Tibial nerve (tissue), 4 donors: ENCODE results near the gene CARD16. TPM values are rescaled to one million over a fixed set of nuclear protein-coding genes. Genes with fewer than 3 reads are reported as not detected.
A peak's percentile ranks its signal among the peaks of the same experiment; 100 is the strongest.
"Not testable (repeated sequence)": the region's sequence is repeated elsewhere in the genome, so short reads cannot be mapped to it uniquely, and the experiment has no call there.

ENCODE experiments used
- DNase-seq, 2 donors: peaks; one replicate each; pipeline ENCODE4 v3.0.0-alpha.2; 2019; ENCODE audit warnings: low spot score in 2 of 2
- H3K27ac ChIP-seq, 4 donors: fragments of 200-600 bp; sonication (generic) in 3 of 4; one replicate each; pipeline ENCODE4 v1.5.1; 2017 to 2019; ENCODE audit warnings: mild to moderate bottlenecking in 1 of 4
- H3K27me3 ChIP-seq, 2 donors: fragments of 200-600 bp; sonication (generic) in 1 of 2; one replicate each; pipeline versions ENCODE4 v1.5.1 to v1.6.0; 2017 to 2019
- H3K36me3 ChIP-seq, 3 donors: fragments of 200-600 bp; sonication (generic); one replicate each; pipeline ENCODE4 v1.5.1; 2018 to 2019
- H3K4me1 ChIP-seq, 4 donors: fragments of 200-600 bp; sonication (generic) in 3 of 4; one replicate each; pipeline ENCODE4 v1.5.1; 2017 to 2019
- H3K4me3 ChIP-seq, 4 donors: fragments of 200-600 bp; sonication (generic) in 3 of 4; one replicate each; pipeline ENCODE4 v1.5.1; 2017 to 2019; ENCODE audit warnings: mild to moderate bottlenecking in 1 of 4, moderate library complexity in 1 of 4
- H3K9me3 ChIP-seq, 4 donors: fragments of 200-600 bp; sonication (generic) in 3 of 4; one replicate each; pipeline ENCODE4 v1.5.1; 2017 to 2019
- CTCF ChIP-seq, 5 experiments: fragments of 200-600 bp in 3 of 5; fragments of 450-650 bp in 2 of 5; sonication (generic) in 3 of 5; IDR thresholded peaks; one replicate each; pipeline ENCODE4 v1.5.1; 2016 to 2019; ENCODE audit warnings: antibody characterized with exemption in 5 of 5, mild to moderate bottlenecking in 3 of 5, moderate library complexity in 2 of 5
- EP300 ChIP-seq, 2 donors: sonication (generic); formaldehyde crosslinking; IDR thresholded peaks; one replicate each; pipeline ENCODE4 v1.6.1; 2017; ENCODE audit warnings: antibody characterized with exemption in 2 of 2, mild to moderate bottlenecking in 1 of 2
- POLR2A ChIP-seq, 2 donors: fragments of 450-650 bp; IDR thresholded peaks; one replicate each; pipeline ENCODE4 v1.6.1; 2017; ENCODE audit warnings: antibody characterized with exemption in 2 of 2, mild to moderate bottlenecking in 2 of 2, moderate library complexity in 2 of 2
- WGBS, 2 donors: methylation state at CpG; one replicate each; pipeline ENCODE4 v1.1.5; 2018; 5-methylcytosine and 5-hydroxymethylcytosine counted together
- total RNA-seq, 4 donors: library from RNA; depleted of rRNA; stranded (reverse); fragments of >200 nt; gene quantifications; one replicate each; pipeline ENCODE4 v1.1.0, GENCODE V29; 2016

The CARD16 gene
- total RNA-seq = 10 to 100 TPM in 3 of 4 donors, 1 to 10 TPM in 1; 1.5 to 21.6 (median 17.1) TPM

GRCh38 chr11:105044557-105045524 is at the start of gene CARD16:
TSS of gene CARD16 (minus strand) at chr11:105045335. CDS start at chr11:105045297, 38 bp downstream.
- Histone ChIP-seq H3K4me3 (peak within 1 kb of the TSS; percentile 5 to 48 (median 34)), H3K36me3 (peaks cover 0 to 13% (median 0%) of the 10 kb centered on the region in 3 donors), H3K27ac (peak within 1 kb of the TSS in 3 of 4 donors; percentile 73 to 81 (median 75)), H3K4me1 (peaks cover 0 to 33% (median 5%) of the 10 kb centered on the region in 4 donors)
- DNase-seq = peak in 1 of 2 donors; percentile 37
- H3K9me3 ChIP-seq, H3K27me3 ChIP-seq: not testable (repeated sequence)
- 21 to 29% methylated on average over 5 of the region's 5 CpGs for WGBS, 2 donors
- peak in 1 of 2 donors; percentile 62 for TF ChIP-seq EP300 (IDR thresholded peaks at IDR 0.05)

- no peak overlapping the region for H3K4me3 ChIP-seq
- peaks cover 0 to 4% (median 0%) of the 10 kb centered on the region in 4 donors for H3K4me1 ChIP-seq
- no peaks in the 10 kb centered on the region for H3K9me3 ChIP-seq
- TF ChIP-seq POLR2A (IDR thresholded peaks at IDR 0.05) (no peak), CTCF (IDR thresholded peaks at IDR 0.05) (no peak), EP300 (IDR thresholded peaks at IDR 0.05) (no peak)
- no peak overlapping the region for H3K27ac ChIP-seq
- WGBS, 2 donors = 49 to 55% methylated on average over 9 of the region's 9 CpGs
- H3K27me3 ChIP-seq = no peaks in the 10 kb centered on the region
- DNase-seq = no peak
- H3K36me3 ChIP-seq = no peaks in the 10 kb centered on the region
Observed at GRCh38 chr11:105092256-105093239, 47.4 kb upstream of the CARD16 start.

- no peaks in the 10 kb centered on the region for H3K9me3 ChIP-seq
- H3K27me3 ChIP-seq = no peaks in the 10 kb centered on the region
- DNase-seq = no peak
- no peak overlapping the region for H3K4me3 ChIP-seq
- TF ChIP-seq POLR2A (IDR thresholded peaks at IDR 0.05) = no peak
- no peak for TF ChIP-seq EP300 (IDR thresholded peaks at IDR 0.05)
- no peak for TF ChIP-seq CTCF (IDR thresholded peaks at IDR 0.05)
- H3K36me3 ChIP-seq = no peaks in the 10 kb centered on the region
- no peak overlapping the region for H3K27ac ChIP-seq
- H3K4me1 ChIP-seq = no peaks in the 10 kb centered on the region
- 85 to 87% methylated on average over 3 to 5 of the region's 5 CpGs for WGBS, 2 donors
Observed at GRCh38 chr11:105081412-105082150, 36.4 kb upstream of the CARD16 start.

GRCh38 chr11:105080171-105080906 is 35.2 kb upstream of the CARD16 start:
- H3K27ac ChIP-seq, H3K36me3 ChIP-seq, DNase-seq, H3K4me3 ChIP-seq, H3K27me3 ChIP-seq, H3K9me3 ChIP-seq, H3K4me1 ChIP-seq: not testable (repeated sequence)
- WGBS, 2 donors = 46 to 52% methylated on average over 6 of the region's 6 CpGs

- H3K4me1 ChIP-seq = no peaks in the 10 kb centered on the region
- H3K27ac ChIP-seq = no peak overlapping the region
- H3K4me3 ChIP-seq = no peak overlapping the region
- no peaks in the 10 kb centered on the region for H3K27me3 ChIP-seq
- TF ChIP-seq POLR2A (IDR thresholded peaks at IDR 0.05) (no peak), CTCF (IDR thresholded peaks at IDR 0.05) (no peak), EP300 (IDR thresholded peaks at IDR 0.05) (no peak)
- H3K36me3 ChIP-seq = no peaks in the 10 kb centered on the region
- no peak for DNase-seq
- no peaks in the 10 kb centered on the region for H3K9me3 ChIP-seq
- WGBS, 2 donors = 92 to 95% methylated on average over 3 of the region's 3 CpGs
Observed at GRCh38 chr11:105078283-105078682, 33.1 kb upstream of the CARD16 start.

GRCh38 chr11:105077141-105077790 is 32.1 kb upstream of the CARD16 start:
- not testable (repeated sequence) for H3K27ac ChIP-seq, H3K36me3 ChIP-seq, H3K4me1 ChIP-seq, H3K9me3 ChIP-seq, H3K4me3 ChIP-seq, H3K27me3 ChIP-seq, DNase-seq
- 78 to 84% methylated on average over 4 of the region's 4 CpGs for WGBS, 2 donors
